Neural progenitor cell (in vitro differentiated cells): ENCODE measurements around the gene DENND5A. TPM values are rescaled to one million over a fixed set of nuclear protein-coding genes. Genes with fewer than 3 reads are reported as not detected.

Experiments used
- DNase-seq: peaks from one replicate; pipeline ENCODE4 v3.0.0-alpha.2; 2016; ENCODE audit warnings: low spot score
- H2AFZ ChIP-seq: fragments of 200-600 bp; sonication (generic); replicated peaks from 2 replicates; pipeline ENCODE4 v1.6.1; 2016; ENCODE audit warnings: antibody characterized with exemption
- H3F3A ChIP-seq: fragments of 200-600 bp; sonication (generic); 2 replicates; pipeline ENCODE4 v1.6.1; 2016; ENCODE audit warnings: antibody characterized with exemption, low read depth
- H3K27ac ChIP-seq: fragments of 200-600 bp; sonication (generic); 2 replicates; pipeline ENCODE4 v1.5.1; 2016; ENCODE audit warnings: mild to moderate bottlenecking
- H3K27me3 ChIP-seq: fragments of 200-600 bp; sonication (generic); 2 replicates; pipeline ENCODE4 v1.6.1; 2016; ENCODE audit warnings: mild to moderate bottlenecking, moderate library complexity
- H3K36me3 ChIP-seq: fragments of 200-600 bp; sonication (generic); 2 replicates; pipeline ENCODE4 v1.5.1; 2016
- H3K4me1 ChIP-seq: fragments of 200-600 bp; sonication (generic); 2 replicates; pipeline ENCODE4 v1.6.1; 2016; ENCODE audit warnings: mixed run types
- H3K4me2 ChIP-seq: fragments of 200-600 bp; sonication (generic); 2 replicates; pipeline ENCODE4 v1.6.1; 2016
- H3K4me3 ChIP-seq: fragments of 200-600 bp; sonication (generic); 2 replicates; pipeline ENCODE4 v1.5.1; 2016
- H3K79me2 ChIP-seq: fragments of 200-600 bp; sonication (generic); 2 replicates; pipeline ENCODE4 v1.6.1; 2016; ENCODE audit warnings: low read depth
- H3K9ac ChIP-seq: fragments of 200-600 bp; sonication (generic); 2 replicates; pipeline ENCODE4 v1.6.1; 2016
- H3K9me3 ChIP-seq: fragments of 200-600 bp; sonication (generic); 2 replicates; pipeline ENCODE4 v1.5.1; 2016; ENCODE audit warnings: low read depth
- H4K20me1 ChIP-seq: fragments of 200-600 bp; sonication (generic); 2 replicates; pipeline ENCODE4 v1.6.1; 2016; ENCODE audit warnings: low read depth
- H3K27ac Mint-ChIP-seq: 3 replicates; pipeline ENCODE4 v1.8.0; 2021; ENCODE audit warnings: mixed read lengths
- H3K27me3 Mint-ChIP-seq: 2 replicates; pipeline ENCODE4 v1.8.0; 2022; ENCODE audit warnings: low read depth, mild to moderate bottlenecking, inconsistent platforms, moderate library complexity, mixed read lengths; ENCODE audit not compliant: insufficient read depth
- H3K36me3 Mint-ChIP-seq: 3 replicates; pipeline ENCODE4 v1.8.0; 2021; ENCODE audit warnings: mixed read lengths
- H3K4me1 Mint-ChIP-seq: 3 replicates; pipeline ENCODE4 v1.8.0; 2021; ENCODE audit warnings: mixed read lengths
- H3K4me3 Mint-ChIP-seq: 3 replicates; pipeline ENCODE4 v1.8.0; 2021; ENCODE audit warnings: mild to moderate bottlenecking, moderate library complexity, mixed read lengths
- H3K9me3 Mint-ChIP-seq: 3 replicates; pipeline ENCODE4 v1.8.0; 2020; ENCODE audit warnings: mixed read lengths
- EZH2 ChIP-seq: fragments of 200-600 bp; sonication (generic); IDR thresholded peaks from 2 replicates; pipeline ENCODE4 v1.6.1; 2017; ENCODE audit warnings: antibody characterized with exemption, mild to moderate bottlenecking, moderate library complexity
- EZH2phosphoT487 ChIP-seq: fragments of 200-600 bp; sonication (generic); IDR thresholded peaks from 2 replicates; pipeline ENCODE4 v1.6.1; 2017; ENCODE audit warnings: antibody characterized with exemption
- total RNA-seq: library from RNA; depleted of rRNA; stranded (reverse); fragments of >200 nt; gene quantifications from 2 replicates; pipeline ENCODE4 v1.2.3, GENCODE V29; 2015; ENCODE audit warnings: low replicate concordance
- TF ChIP-seq, protein P1 (sequence below): fragments of 200-600 bp; sonication (generic); IDR thresholded peaks from 2 replicates; pipeline ENCODE4 v1.5.1; 2017; ENCODE audit warnings: antibody characterized with exemption, mild to moderate bottlenecking

DENND5A gene
- total RNA-seq, 1 donor from 2014 or later = 142 TPM

DNA sequence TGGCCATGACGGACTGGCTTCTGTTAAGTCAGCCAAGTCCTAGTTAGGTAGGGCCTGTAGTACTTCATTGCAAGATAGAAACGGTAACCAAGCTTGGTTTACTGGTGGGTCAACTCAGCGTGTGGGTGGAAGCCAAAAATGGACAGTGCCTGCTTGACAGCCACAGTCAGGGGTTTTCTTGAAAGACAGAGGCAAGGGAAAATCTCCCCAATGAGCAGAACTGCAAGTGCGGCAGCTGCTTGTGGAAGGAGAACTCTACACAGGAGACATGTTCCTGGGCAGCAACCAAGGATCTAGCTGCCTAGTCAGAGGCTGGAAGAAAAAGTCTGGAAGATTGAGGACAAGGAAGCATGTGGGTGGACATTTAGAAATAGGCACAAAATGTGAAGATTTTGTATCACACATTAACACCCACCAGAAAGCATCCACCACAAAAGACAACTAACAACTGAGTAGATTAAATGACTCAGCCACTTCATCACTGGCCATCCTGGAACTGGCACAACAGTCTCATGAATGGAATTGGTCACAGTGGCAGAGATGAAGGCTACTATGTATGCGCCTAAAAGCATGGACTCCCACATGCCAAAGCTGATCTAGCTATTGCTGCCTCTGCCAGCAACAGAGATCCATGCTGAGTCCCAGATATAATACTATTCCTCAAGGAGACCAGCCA is 132.8 kb downstream of the DENND5A start:
- TF ChIP-seq EZH2 (no peak), EZH2phosphoT487 (no peak)
- TF ChIP-seq, protein P1, sequence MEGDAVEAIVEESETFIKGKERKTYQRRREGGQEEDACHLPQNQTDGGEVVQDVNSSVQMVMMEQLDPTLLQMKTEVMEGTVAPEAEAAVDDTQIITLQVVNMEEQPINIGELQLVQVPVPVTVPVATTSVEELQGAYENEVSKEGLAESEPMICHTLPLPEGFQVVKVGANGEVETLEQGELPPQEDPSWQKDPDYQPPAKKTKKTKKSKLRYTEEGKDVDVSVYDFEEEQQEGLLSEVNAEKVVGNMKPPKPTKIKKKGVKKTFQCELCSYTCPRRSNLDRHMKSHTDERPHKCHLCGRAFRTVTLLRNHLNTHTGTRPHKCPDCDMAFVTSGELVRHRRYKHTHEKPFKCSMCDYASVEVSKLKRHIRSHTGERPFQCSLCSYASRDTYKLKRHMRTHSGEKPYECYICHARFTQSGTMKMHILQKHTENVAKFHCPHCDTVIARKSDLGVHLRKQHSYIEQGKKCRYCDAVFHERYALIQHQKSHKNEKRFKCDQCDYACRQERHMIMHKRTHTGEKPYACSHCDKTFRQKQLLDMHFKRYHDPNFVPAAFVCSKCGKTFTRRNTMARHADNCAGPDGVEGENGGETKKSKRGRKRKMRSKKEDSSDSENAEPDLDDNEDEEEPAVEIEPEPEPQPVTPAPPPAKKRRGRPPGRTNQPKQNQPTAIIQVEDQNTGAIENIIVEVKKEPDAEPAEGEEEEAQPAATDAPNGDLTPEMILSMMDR = no peak
- DNase-seq = no peak
- Mint-ChIP-seq H3K4me1 (peaks cover 1% of the 10 kb centered on the region), H3K27me3 (peaks cover 5% of the 10 kb centered on the region), H3K4me3 (no peak overlapping the region), H3K36me3 (peaks cover 26% of the 10 kb centered on the region), H3K27ac (peak overlapping the region; percentile 31), H3K9me3 (no peaks in the 10 kb centered on the region)
- H3K36me3 ChIP-seq = peaks cover 9% of the 10 kb centered on the region
- no peaks in the 10 kb centered on the region for H3K9me3 ChIP-seq
- no peak overlapping the region for H3K9ac ChIP-seq
- no peak overlapping the region for H2AFZ ChIP-seq
- H3K4me1 ChIP-seq = peaks cover under 1% of the 10 kb centered on the region
- no peaks in the 10 kb centered on the region for H3K79me2 ChIP-seq
- no peak overlapping the region for H3K4me2 ChIP-seq
- no peak overlapping the region for H3K4me3 ChIP-seq
- no peak overlapping the region for H3K27ac ChIP-seq
- H3K27me3 ChIP-seq = no peaks in the 10 kb centered on the region
- H4K20me1 ChIP-seq = no peaks in the 10 kb centered on the region
- H3F3A ChIP-seq = peaks cover 8% of the 10 kb centered on the region

DNA sequence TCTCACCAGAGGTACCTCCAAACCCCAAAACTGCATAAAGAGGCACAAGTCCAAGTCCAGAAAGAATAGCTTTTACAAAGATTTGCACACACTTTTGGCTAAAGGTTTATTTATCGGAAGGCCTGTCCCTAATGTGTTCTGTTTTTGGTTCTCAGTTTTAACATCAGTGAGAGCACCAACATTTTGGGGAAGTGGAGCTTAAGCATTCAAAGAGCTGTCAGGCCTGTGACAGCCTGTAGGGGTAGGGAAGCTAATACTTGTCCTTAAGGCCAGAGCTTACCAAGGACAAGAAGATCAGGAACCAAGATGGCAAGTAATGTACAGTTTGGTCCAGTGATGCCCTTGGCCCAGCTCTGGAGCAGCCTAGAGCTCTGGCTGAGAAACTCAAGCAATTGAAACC is 134.9 kb downstream of the DENND5A start:
- Mint-ChIP-seq H3K36me3 (peaks cover 21% of the 10 kb centered on the region), H3K4me1 (no peaks in the 10 kb centered on the region), H3K27me3 (peaks cover 3% of the 10 kb centered on the region), H3K9me3 (no peaks in the 10 kb centered on the region), H3K27ac (no peak overlapping the region), H3K4me3 (no peak overlapping the region)
- Histone ChIP-seq H4K20me1 (no peaks in the 10 kb centered on the region), H3K79me2 (no peaks in the 10 kb centered on the region), H3K36me3 (peaks cover 9% of the 10 kb centered on the region), H3K27me3 (no peaks in the 10 kb centered on the region), H3K4me2 (no peak overlapping the region), H2AFZ (no peak overlapping the region), H3K4me1 (no peaks in the 10 kb centered on the region), H3K27ac (no peak overlapping the region), H3K9me3 (no peaks in the 10 kb centered on the region), H3K4me3 (no peak overlapping the region), H3K9ac (no peak overlapping the region), H3F3A (peaks cover 5% of the 10 kb centered on the region)
- TF ChIP-seq EZH2phosphoT487 = no peak
- TF ChIP-seq, protein P1 = no peak
- TF ChIP-seq EZH2 = no peak
- no peak for DNase-seq

DNA sequence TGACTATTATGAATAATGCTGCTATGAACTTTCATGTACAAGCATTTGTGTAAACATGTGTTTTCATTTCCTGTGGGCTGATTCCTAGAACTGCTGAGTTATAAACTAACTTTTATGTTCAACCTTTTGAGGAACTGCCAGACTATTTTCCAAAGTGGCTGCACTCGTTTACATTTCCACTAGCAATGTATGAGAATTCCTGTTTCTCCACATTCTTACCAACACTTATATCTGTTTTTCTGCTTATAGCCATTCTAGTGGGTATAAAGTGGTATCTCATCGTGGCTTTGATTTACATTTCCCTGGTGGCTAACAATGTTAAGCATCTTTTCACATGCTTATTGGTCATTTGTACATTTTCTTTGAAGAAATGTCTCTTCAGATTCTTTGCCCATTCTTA is 138.5 kb downstream of the DENND5A start:
- H3K9ac ChIP-seq = no peak overlapping the region
- peaks cover 5% of the 10 kb centered on the region for H3F3A ChIP-seq
- no peaks in the 10 kb centered on the region for H3K9me3 Mint-ChIP-seq
- TF ChIP-seq, protein P1 = no peak
- no peaks in the 10 kb centered on the region for H3K79me2 ChIP-seq
- peaks cover 3% of the 10 kb centered on the region for H3K27me3 Mint-ChIP-seq
- no peaks in the 10 kb centered on the region for H3K27me3 ChIP-seq
- no peaks in the 10 kb centered on the region for H3K4me1 ChIP-seq
- no peak overlapping the region for H3K4me3 ChIP-seq
- no peaks in the 10 kb centered on the region for H3K4me1 Mint-ChIP-seq
- DNase-seq = no peak
- H2AFZ ChIP-seq = no peak overlapping the region
- H3K27ac ChIP-seq = no peak overlapping the region
- no peaks in the 10 kb centered on the region for H4K20me1 ChIP-seq
- no peak overlapping the region for H3K4me3 Mint-ChIP-seq
- no peak overlapping the region for H3K4me2 ChIP-seq
- no peak overlapping the region for H3K27ac Mint-ChIP-seq
- H3K36me3 ChIP-seq = peaks cover 9% of the 10 kb centered on the region
- no peaks in the 10 kb centered on the region for H3K9me3 ChIP-seq
- peaks cover 13% of the 10 kb centered on the region for H3K36me3 Mint-ChIP-seq
